ENCODE measurements around the gene FOLR2.

- TF ChIP-seq CTCF (IDR thresholded peaks at IDR 0.05; ENCODE audit: low read length) = no peak
- no peak for TF ChIP-seq EZH2 (IDR thresholded peaks at IDR 0.05; ENCODE audit: borderline replicate concordance, low read length)
Measured at GRCh38 chr11:72208281-72208680, 8.3 kb upstream of the FOLR2 start.

All from OCI-LY1 (cell line).